ENCODE measurements around the gene CNTNAP2.

DNA sequence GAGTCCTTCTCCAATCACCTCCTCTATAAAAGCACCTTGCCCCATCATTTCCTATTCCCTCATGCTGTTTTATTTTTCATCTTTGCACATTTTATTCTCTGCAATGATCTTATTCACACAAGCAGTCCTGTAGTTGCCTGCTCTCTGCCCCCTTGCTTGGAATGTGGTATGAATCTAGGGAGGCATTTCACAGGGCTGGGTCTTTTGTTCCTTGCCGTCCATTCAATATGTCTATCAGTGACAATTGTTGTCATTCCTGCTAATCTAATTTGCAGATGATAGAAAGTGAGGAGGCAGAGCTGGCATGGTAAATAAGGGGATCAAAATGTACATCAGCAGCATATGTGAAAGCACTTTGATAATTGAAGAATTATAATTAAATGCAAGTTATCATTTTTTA lies 2227.8 kb downstream of the CNTNAP2 start:
- no peak for TF ChIP-seq POLR2A (IDR thresholded peaks at IDR 0.05)
- TF ChIP-seq CTCF (IDR thresholded peaks at IDR 0.05): no peak

All from uterus (tissue), 2 donors.